Chondrocyte (in vitro differentiated cells): Measurements from ENCODE around the gene SLC35F2. TPM values are rescaled to one million over a fixed set of nuclear protein-coding genes. Genes with fewer than 3 reads are reported as not detected.

Experiments
- DNase-seq: peaks from one replicate; pipeline ENCODE4 v3.0.0; 2021; ENCODE audit warnings: mixed read lengths, low spot score
- H3K27ac Mint-ChIP-seq: one replicate; pipeline ENCODE4 v1.8.0; 2021; ENCODE audit warnings: mild to moderate bottlenecking, moderate library complexity, mixed read lengths; ENCODE audit not compliant: unreplicated experiment
- H3K27me3 Mint-ChIP-seq: 2 replicates; pipeline ENCODE4 v1.8.0; 2021; ENCODE audit warnings: low read depth, mixed read lengths
- H3K36me3 Mint-ChIP-seq: 2 replicates; pipeline ENCODE4 v1.8.0; 2021; ENCODE audit warnings: low read depth, mixed read lengths
- H3K4me1 Mint-ChIP-seq: 2 replicates; pipeline ENCODE4 v1.8.0; 2021; ENCODE audit warnings: low read depth, mild to moderate bottlenecking, mixed read lengths
- H3K4me3 Mint-ChIP-seq: one replicate; pipeline ENCODE4 v1.8.0; 2021; ENCODE audit warnings: mild to moderate bottlenecking, moderate library complexity, mixed read lengths; ENCODE audit not compliant: unreplicated experiment
- H3K9me3 Mint-ChIP-seq: 2 replicates; pipeline ENCODE4 v1.8.0; 2021; ENCODE audit warnings: low read depth, mixed read lengths
- total RNA-seq: library from RNA; stranded (reverse); gene quantifications from 3 replicates; pipeline ENCODE4 v1.2.1, GENCODE V29; 2021
- TF ChIP-seq, protein P1 (sequence below): fragments of 200-600 bp; sonication (generic); IDR thresholded peaks from 2 replicates; pipeline ENCODE4 v1.5.0; 2021; ENCODE audit warnings: antibody characterized with exemption, mild to moderate bottlenecking, moderate library complexity

The SLC35F2 gene
- total RNA-seq, 1 donor from 2014 or later = 5.6 TPM

GRCh38 chr11:107780136-107780535, 78.5 kb downstream of the SLC35F2 start:
- no peak overlapping the region for H3K4me3 Mint-ChIP-seq
- no peak for DNase-seq
- no peaks in the 10 kb centered on the region for H3K9me3 Mint-ChIP-seq
- no peak overlapping the region for H3K27ac Mint-ChIP-seq
- H3K4me1 Mint-ChIP-seq = no peaks in the 10 kb centered on the region
- TF ChIP-seq, protein P1, sequence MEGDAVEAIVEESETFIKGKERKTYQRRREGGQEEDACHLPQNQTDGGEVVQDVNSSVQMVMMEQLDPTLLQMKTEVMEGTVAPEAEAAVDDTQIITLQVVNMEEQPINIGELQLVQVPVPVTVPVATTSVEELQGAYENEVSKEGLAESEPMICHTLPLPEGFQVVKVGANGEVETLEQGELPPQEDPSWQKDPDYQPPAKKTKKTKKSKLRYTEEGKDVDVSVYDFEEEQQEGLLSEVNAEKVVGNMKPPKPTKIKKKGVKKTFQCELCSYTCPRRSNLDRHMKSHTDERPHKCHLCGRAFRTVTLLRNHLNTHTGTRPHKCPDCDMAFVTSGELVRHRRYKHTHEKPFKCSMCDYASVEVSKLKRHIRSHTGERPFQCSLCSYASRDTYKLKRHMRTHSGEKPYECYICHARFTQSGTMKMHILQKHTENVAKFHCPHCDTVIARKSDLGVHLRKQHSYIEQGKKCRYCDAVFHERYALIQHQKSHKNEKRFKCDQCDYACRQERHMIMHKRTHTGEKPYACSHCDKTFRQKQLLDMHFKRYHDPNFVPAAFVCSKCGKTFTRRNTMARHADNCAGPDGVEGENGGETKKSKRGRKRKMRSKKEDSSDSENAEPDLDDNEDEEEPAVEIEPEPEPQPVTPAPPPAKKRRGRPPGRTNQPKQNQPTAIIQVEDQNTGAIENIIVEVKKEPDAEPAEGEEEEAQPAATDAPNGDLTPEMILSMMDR = no peak
- no peaks in the 10 kb centered on the region for H3K27me3 Mint-ChIP-seq
- H3K36me3 Mint-ChIP-seq = no peaks in the 10 kb centered on the region

DNA sequence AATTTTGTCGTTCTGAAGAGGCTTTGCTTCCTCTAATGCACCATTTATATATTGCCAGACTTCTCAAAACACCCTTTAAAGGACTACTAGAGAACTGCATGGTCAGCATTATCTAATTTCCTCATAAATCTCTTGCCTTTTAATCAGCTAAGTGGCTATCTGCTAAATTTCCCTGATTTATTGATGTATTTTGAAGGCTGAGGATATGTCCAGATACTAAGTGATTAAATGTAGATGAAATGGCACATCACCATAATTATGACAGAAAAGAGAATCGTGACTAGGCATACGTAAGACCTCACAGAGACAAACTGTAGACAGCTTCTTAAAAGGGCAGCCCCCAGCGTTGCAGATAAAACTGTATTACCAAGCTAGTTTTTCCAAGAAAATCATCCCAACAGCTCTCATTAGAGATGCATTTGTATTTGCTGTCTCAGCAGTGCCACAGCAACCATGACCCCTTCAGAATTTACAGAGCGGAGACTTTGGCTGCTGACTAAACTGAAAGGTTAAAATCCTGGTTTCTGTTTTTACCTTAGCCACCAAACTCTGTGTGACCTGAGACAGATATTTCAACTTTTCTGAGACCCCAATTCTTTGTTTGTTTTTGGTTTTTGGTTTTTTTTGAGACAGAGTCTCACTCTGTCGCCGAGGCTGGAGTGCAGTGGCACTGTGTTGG, 79.6 kb downstream of the SLC35F2 start:
- TF ChIP-seq, protein P1 = no peak
- no peaks in the 10 kb centered on the region for H3K36me3 Mint-ChIP-seq
- no peak for DNase-seq
- no peak overlapping the region for H3K4me3 Mint-ChIP-seq
- no peaks in the 10 kb centered on the region for H3K27me3 Mint-ChIP-seq
- H3K9me3 Mint-ChIP-seq = no peaks in the 10 kb centered on the region
- no peak overlapping the region for H3K27ac Mint-ChIP-seq
- no peaks in the 10 kb centered on the region for H3K4me1 Mint-ChIP-seq

GRCh38 chr11:107777110-107777509, 81.5 kb downstream of the SLC35F2 start:
- no peaks in the 10 kb centered on the region for H3K36me3 Mint-ChIP-seq
- H3K4me1 Mint-ChIP-seq = no peaks in the 10 kb centered on the region
- TF ChIP-seq, protein P1 = no peak
- no peaks in the 10 kb centered on the region for H3K9me3 Mint-ChIP-seq
- no peak for DNase-seq
- H3K27me3 Mint-ChIP-seq = peaks cover 7% of the 10 kb centered on the region
- H3K4me3 Mint-ChIP-seq = no peak overlapping the region
- H3K27ac Mint-ChIP-seq = no peak overlapping the region

GRCh38 chr11:107776062-107776461, 82.5 kb downstream of the SLC35F2 start:
- no peak for DNase-seq
- no peaks in the 10 kb centered on the region for H3K9me3 Mint-ChIP-seq
- H3K4me3 Mint-ChIP-seq = no peak overlapping the region
- no peak overlapping the region for H3K27ac Mint-ChIP-seq
- no peaks in the 10 kb centered on the region for H3K4me1 Mint-ChIP-seq
- TF ChIP-seq, protein P1 = no peak
- H3K36me3 Mint-ChIP-seq = no peaks in the 10 kb centered on the region
- H3K27me3 Mint-ChIP-seq = peaks cover 7% of the 10 kb centered on the region

DNA sequence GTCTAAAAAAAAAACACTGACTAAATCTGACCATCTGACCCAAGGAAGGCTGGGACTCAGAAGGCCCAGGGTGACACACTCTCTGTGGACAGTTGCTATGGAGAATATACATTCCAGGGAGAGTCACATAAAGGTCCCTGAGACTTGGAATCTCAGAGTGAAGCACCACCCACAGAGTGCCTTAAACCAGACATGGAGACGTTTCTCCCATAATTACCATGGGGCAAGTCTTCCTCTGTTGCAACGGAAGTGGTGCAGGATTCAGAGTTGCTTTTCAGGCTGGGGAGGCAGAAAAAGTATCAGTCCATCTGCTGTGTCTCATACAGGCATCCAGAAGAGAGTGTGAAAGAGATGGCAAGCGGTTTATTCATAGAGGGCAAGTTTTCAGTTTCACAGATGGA, 88.0 kb downstream of the SLC35F2 start:
- TF ChIP-seq, protein P1 = no peak
- H3K4me1 Mint-ChIP-seq = peaks cover 8% of the 10 kb centered on the region
- peak overlapping the region; percentile 80 for H3K27ac Mint-ChIP-seq
- no peaks in the 10 kb centered on the region for H3K36me3 Mint-ChIP-seq
- DNase-seq = no peak
- no peak overlapping the region for H3K4me3 Mint-ChIP-seq
- no peaks in the 10 kb centered on the region for H3K9me3 Mint-ChIP-seq
- peaks cover 12% of the 10 kb centered on the region for H3K27me3 Mint-ChIP-seq
